22Rv1 (cell line): ENCODE measurements around the gene TRIOBP.

Experiments
- ZFX ChIP-seq: fragments of 450-650 bp; IDR thresholded peaks from 2 replicates; pipeline ENCODE4 v1.6.1; 2017; ENCODE audit warnings: antibody characterized with exemption, borderline replicate concordance
- TF ChIP-seq, protein P1 (sequence below): fragments of 450-650 bp; IDR thresholded peaks from 2 replicates; pipeline ENCODE4 v1.5.1; 2017; ENCODE audit warnings: mild to moderate bottlenecking

DNA sequence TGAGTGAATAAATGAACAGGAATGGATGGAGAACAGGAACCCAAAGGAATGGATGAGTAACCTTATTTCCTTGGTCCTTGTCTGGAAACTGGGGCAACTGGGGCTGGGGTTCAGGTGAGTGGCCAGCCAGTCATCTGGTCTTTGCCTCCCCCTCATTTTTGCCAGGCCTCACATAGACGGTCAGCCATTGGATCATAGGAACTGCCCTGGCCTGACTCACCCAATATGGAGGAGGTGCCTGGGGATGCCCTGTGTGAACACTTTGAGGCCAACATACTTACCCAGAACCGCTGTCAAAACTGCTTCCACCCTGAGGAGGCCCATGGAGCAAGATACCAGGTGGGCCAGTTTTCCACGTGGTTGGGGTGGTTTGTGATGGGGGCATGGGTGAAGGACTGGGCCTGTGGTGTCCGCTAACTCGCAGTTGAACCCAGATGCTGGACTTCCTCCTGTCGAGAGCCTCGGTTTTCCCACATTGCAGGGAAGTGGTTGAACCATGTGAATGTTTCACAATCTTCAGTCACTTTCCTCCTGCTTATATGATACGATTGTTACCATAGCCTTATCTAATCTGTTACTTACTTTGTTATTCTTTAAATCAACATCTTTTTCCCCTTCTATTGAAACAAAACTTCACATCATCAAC is 4.4 kb downstream of the TRIOBP start:
- TF ChIP-seq, protein P1, sequence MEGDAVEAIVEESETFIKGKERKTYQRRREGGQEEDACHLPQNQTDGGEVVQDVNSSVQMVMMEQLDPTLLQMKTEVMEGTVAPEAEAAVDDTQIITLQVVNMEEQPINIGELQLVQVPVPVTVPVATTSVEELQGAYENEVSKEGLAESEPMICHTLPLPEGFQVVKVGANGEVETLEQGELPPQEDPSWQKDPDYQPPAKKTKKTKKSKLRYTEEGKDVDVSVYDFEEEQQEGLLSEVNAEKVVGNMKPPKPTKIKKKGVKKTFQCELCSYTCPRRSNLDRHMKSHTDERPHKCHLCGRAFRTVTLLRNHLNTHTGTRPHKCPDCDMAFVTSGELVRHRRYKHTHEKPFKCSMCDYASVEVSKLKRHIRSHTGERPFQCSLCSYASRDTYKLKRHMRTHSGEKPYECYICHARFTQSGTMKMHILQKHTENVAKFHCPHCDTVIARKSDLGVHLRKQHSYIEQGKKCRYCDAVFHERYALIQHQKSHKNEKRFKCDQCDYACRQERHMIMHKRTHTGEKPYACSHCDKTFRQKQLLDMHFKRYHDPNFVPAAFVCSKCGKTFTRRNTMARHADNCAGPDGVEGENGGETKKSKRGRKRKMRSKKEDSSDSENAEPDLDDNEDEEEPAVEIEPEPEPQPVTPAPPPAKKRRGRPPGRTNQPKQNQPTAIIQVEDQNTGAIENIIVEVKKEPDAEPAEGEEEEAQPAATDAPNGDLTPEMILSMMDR: no peak
- no peak for TF ChIP-seq ZFX
